Esophagus squamous epithelium (tissue), 4 donors: ENCODE measurements around the gene DNER.

ENCODE experiments used
- POLR2A ChIP-seq, 4 donors: fragments of 450-650 bp; IDR thresholded peaks; one replicate each; pipeline ENCODE4 v1.6.1; 2017; ENCODE audit warnings: antibody characterized with exemption in 4 of 4, mild to moderate bottlenecking in 4 of 4, moderate library complexity in 3 of 4
- TF ChIP-seq, protein P1 (sequence below), 6 experiments: fragments of 450-650 bp in 4 of 6; fragments of 200-600 bp in 2 of 6; sonication (generic) in 2 of 6; IDR thresholded peaks; one replicate each; pipeline ENCODE4 v1.5.1; 2016 to 2019; ENCODE audit warnings: antibody characterized with exemption in 6 of 6, mild to moderate bottlenecking in 4 of 6, moderate library complexity in 4 of 6

DNA sequence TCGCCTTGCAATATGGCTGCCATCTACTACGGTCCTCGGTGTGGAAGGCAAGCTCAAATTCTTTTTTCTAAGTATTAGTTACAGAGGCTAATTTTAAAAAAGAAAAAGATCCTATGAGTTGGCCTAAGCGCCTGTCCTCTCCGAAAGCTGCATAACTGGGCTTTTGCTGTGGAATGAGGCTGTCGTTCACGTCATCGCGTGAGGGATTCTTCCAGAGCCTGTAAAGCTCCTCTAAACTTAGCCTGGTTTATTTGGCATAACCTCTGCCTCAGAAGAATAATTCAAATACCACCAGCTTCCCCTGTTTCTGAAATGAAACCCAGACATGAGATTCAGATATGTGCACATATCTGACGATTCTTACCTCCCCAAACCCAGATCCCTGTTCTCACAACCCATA, 187.4 kb downstream of the DNER start:
- TF ChIP-seq POLR2A (IDR thresholded peaks at IDR 0.05): no peak
- TF ChIP-seq, protein P1, sequence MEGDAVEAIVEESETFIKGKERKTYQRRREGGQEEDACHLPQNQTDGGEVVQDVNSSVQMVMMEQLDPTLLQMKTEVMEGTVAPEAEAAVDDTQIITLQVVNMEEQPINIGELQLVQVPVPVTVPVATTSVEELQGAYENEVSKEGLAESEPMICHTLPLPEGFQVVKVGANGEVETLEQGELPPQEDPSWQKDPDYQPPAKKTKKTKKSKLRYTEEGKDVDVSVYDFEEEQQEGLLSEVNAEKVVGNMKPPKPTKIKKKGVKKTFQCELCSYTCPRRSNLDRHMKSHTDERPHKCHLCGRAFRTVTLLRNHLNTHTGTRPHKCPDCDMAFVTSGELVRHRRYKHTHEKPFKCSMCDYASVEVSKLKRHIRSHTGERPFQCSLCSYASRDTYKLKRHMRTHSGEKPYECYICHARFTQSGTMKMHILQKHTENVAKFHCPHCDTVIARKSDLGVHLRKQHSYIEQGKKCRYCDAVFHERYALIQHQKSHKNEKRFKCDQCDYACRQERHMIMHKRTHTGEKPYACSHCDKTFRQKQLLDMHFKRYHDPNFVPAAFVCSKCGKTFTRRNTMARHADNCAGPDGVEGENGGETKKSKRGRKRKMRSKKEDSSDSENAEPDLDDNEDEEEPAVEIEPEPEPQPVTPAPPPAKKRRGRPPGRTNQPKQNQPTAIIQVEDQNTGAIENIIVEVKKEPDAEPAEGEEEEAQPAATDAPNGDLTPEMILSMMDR (IDR thresholded peaks at IDR 0.05): no peak
